ENCODE data around the gene HIF1A.

The HIF1A gene

DNA sequence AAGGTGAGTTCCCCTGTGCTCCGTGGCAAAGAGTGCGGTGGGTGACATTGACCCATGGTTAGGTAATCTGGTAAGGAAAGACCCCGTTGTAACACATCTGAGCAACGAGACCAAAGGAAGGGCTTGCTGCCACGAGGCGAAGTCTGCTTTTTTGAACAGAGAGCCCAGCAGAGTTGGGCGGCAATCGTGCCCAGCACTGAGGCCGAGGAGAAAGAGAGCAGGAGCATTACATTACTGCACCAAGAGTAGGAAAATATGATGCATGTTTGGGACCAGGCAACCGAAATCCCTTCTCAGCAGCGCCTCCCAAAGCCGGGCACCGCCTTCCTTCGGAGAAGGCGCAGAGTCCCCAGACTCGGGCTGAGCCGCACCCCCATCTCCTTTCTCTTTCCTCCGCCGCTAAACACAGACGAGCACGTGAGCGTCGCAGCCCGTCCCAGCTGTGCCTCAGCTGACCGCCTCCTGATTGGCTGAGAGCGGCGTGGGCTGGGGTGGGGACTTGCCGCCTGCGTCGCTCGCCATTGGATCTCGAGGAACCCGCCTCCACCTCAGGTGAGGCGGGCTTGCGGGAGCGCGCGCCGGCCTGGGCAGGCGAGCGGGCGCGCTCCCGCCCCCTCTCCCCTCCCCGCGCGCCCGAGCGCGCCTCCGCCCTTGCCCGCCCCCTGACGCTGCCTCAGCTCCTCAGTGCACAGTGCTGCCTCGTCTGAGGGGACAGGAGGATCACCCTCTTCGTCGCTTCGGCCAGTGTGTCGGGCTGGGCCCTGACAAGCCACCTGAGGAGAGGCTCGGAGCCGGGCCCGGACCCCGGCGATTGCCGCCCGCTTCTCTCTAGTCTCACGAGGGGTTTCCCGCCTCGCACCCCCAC lies at the start of gene HIF1A:
Gene HIF1A (plus strand): TSS at position 684 of the 865 bp plus-strand sequence. CDS start 292 bp downstream, outside the sequence.
- ChIA-PET POLR2A (interaction anchor here (0.6 to 2.3 kb wide), 27 partner anchors 10 to 234 kb away, joined by 3 to 30 read pairs (median 4); partner anchors contain the start of gene SNAPC1), CTCF (interaction anchor here (0.9 to 3.9 kb wide), 6 partner anchors 15 to 238 kb away, joined by 3 to 15 read pairs (median 3); no protein-coding TSS in a partner anchor)

DNA sequence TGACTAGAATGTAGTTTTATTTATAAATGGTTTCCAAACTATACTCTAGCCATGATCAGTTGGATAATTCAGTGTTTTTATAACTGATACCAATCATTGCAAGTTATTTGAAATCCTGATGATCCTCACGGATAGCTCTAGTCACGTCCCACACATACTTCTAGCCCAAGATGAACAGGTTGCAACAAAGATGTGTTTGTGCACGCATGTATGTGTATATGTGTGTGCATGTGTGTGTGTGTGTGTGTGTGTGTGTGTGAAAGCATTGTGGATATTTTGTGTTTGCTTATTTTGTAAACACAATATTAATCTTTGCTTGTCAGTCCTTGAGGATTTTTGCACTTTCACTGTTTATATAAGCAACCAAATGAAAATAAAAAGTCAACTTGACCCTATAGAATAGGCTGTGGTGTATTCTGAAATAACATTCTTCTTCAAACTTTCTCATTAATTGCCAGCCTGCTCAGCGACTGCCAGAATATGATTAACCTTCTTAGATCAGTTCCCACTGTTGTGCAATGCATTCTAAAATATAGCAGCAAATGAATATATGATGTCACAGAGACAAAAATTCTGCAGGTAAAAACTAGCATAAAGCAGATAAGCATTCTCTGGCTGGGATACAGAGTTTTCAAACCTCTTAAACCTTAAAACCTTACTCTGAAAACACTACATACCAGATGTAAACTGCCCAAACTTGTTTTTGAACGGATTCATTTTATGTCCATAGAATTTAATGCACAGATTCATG lies 48.8 kb upstream of the HIF1A start:
- TF ChIP-seq, protein P1, sequence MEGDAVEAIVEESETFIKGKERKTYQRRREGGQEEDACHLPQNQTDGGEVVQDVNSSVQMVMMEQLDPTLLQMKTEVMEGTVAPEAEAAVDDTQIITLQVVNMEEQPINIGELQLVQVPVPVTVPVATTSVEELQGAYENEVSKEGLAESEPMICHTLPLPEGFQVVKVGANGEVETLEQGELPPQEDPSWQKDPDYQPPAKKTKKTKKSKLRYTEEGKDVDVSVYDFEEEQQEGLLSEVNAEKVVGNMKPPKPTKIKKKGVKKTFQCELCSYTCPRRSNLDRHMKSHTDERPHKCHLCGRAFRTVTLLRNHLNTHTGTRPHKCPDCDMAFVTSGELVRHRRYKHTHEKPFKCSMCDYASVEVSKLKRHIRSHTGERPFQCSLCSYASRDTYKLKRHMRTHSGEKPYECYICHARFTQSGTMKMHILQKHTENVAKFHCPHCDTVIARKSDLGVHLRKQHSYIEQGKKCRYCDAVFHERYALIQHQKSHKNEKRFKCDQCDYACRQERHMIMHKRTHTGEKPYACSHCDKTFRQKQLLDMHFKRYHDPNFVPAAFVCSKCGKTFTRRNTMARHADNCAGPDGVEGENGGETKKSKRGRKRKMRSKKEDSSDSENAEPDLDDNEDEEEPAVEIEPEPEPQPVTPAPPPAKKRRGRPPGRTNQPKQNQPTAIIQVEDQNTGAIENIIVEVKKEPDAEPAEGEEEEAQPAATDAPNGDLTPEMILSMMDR (IDR thresholded peaks at IDR 0.05; ENCODE audit: insufficient read depth, low read length, missing control alignments), result no peak
- no peak overlapping the region for H3K4me3 ChIP-seq (ENCODE audit: low read depth, low read length)
- DNase-seq (ENCODE audit: low read depth, low spot score), result no peak
- POLR2A ChIA-PET, result no interaction called here
- CTCF ChIA-PET, result no interaction called here

More for the DNA sequence above, at the start of gene HIF1A:
- DNase-seq (ENCODE audit: low read depth, low spot score), result peak; percentile 95
- peak within 1 kb of the TSS; percentile 87 for H3K4me3 ChIP-seq (ENCODE audit: low read depth, low read length)
- TF ChIP-seq, protein P1 (IDR thresholded peaks at IDR 0.05; ENCODE audit: insufficient read depth, low read length, missing control alignments), result peak; percentile 45

DNA sequence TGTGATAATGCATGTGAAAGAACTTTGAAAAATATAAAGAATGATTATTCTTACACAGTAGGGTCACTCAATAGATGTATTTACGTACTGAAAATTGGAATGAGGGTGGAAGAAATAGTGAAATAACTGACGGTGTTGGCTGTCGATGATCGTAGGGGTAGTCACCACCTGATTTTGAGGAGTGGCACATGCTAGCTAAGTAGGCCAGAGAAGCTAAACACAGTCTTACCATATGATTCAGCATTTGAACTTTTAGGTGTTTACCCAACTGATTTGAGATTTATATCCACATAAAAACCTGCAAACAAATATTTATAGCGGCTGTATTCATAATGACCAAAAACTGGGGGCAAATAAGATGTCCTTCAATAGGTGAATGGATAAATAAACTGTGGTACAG lies 47.6 kb upstream of the HIF1A start:
- POLR2A ChIA-PET, result no interaction called here
- CTCF ChIA-PET, result no interaction called here
- H3K4me3 ChIP-seq (ENCODE audit: low read depth, low read length), result no peak overlapping the region

DNA sequence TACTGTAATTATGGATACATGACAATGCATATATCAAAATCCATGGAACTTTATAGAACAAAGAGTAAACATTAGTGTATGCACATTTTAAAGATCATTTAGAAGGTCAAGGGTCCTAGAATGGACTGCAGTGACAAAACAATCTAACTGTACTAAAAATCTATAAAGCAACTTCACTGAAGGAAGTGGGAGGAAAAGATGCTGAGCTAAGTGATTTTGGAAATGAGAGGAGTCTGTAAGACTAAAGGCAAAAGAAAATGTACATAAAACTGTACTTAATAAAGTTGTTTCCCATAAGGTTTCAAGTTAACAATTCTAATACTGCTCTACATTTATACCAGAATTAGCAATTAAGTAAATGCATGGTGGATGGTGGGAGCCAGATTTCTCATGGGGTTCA lies 46.9 kb upstream of the HIF1A start:
- CTCF ChIA-PET, result no interaction called here
- TF ChIP-seq, protein P1 (IDR thresholded peaks at IDR 0.05; ENCODE audit: insufficient read depth, low read length, missing control alignments), result no peak

More for the DNA sequence above, 47.6 kb upstream of the HIF1A start:
- DNase-seq (ENCODE audit: low read depth, low spot score), result no peak
- TF ChIP-seq, protein P1 (IDR thresholded peaks at IDR 0.05; ENCODE audit: insufficient read depth, low read length, missing control alignments), result no peak

DNA sequence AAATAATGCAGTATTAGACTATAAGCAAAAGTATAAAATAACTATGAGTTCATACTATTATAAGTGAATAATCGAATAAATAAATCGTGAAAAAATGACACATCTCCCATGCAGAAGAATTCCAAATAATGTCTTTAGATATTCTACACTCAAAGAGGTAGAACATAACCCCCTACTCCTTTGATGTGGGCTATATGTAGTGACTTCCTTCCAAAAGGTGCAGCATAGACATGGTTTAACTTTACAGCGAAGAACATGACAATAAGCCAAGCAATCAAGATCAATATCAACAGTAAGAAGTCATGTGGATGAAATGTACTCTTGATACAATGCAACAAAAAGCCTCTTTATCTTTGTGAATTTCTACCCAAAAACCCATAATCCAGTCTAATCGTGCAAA lies 46.0 kb upstream of the HIF1A start:
- TF ChIP-seq, protein P1 (IDR thresholded peaks at IDR 0.05; ENCODE audit: insufficient read depth, low read length, missing control alignments), result no peak
- no peak for DNase-seq (ENCODE audit: low read depth, low spot score)
- POLR2A ChIA-PET, result no interaction called here
- no peak overlapping the region for H3K4me3 ChIP-seq (ENCODE audit: low read depth, low read length)
- CTCF ChIA-PET, result no interaction called here

More for the DNA sequence above, 46.9 kb upstream of the HIF1A start:
- no peak overlapping the region for H3K4me3 ChIP-seq (ENCODE audit: low read depth, low read length)
- POLR2A ChIA-PET, result no interaction called here
- DNase-seq (ENCODE audit: low read depth, low spot score), result no peak

DNA sequence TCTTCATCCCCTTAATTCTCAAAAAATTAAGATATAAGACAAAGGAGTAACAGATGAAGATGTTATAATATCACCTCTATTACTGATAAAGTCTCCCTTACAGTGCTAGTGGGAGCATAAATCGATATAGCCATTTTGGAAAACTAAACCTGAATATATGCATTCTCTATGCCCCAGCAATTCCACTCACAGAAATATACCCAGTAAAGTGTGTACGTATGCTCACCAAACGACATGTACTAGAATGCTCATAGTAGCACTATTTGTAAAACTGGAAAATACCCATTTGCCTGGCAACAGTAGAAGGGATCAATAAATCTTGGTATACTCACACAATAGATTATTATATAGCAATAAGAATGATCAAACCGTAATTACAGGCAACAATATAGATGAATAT lies 44.0 kb upstream of the HIF1A start:
- DNase-seq (ENCODE audit: low read depth, low spot score), result no peak
- H3K4me3 ChIP-seq (ENCODE audit: low read depth, low read length), result no peak overlapping the region
- TF ChIP-seq, protein P1 (IDR thresholded peaks at IDR 0.05; ENCODE audit: insufficient read depth, low read length, missing control alignments), result no peak
- CTCF ChIA-PET, result no interaction called here
- POLR2A ChIA-PET, result no interaction called here
